ENCODE data around the gene KRTAP6-2.

Gene KRTAP6-2, protein sequence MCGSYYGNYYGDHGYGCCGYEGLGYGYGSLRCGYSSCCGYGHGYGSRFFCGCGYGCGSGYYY

DNA sequence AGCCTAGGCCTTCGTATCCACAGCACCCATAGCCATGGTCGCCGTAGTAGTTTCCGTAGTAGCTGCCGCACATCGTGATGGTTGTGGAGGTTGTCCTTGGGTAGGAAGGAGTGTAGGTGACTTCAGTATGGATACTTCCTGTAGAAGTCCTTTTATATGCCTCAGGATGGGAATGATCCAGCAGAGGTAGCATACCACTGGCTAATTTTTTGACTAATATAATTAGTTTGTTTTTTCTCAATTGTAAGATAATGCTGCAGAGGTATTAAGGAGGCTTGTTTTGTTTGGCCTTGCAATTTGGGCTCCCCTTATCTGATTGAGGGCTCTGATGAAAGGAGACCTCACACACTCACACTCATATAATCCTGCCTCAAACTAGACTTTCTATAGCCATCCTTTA, at the start of gene KRTAP6-2:
KRTAP6-2 (minus strand) TSS at position 101 of the 400 bp plus-strand sequence; CDS start at position 73, 28 bp downstream.
- TF ChIP-seq, protein P1, sequence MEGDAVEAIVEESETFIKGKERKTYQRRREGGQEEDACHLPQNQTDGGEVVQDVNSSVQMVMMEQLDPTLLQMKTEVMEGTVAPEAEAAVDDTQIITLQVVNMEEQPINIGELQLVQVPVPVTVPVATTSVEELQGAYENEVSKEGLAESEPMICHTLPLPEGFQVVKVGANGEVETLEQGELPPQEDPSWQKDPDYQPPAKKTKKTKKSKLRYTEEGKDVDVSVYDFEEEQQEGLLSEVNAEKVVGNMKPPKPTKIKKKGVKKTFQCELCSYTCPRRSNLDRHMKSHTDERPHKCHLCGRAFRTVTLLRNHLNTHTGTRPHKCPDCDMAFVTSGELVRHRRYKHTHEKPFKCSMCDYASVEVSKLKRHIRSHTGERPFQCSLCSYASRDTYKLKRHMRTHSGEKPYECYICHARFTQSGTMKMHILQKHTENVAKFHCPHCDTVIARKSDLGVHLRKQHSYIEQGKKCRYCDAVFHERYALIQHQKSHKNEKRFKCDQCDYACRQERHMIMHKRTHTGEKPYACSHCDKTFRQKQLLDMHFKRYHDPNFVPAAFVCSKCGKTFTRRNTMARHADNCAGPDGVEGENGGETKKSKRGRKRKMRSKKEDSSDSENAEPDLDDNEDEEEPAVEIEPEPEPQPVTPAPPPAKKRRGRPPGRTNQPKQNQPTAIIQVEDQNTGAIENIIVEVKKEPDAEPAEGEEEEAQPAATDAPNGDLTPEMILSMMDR (IDR thresholded peaks at IDR 0.05; ENCODE audit: low read depth, low read length): no peak
- DNase-seq (ENCODE audit: extremely low read depth, low read depth): no peak

DNA sequence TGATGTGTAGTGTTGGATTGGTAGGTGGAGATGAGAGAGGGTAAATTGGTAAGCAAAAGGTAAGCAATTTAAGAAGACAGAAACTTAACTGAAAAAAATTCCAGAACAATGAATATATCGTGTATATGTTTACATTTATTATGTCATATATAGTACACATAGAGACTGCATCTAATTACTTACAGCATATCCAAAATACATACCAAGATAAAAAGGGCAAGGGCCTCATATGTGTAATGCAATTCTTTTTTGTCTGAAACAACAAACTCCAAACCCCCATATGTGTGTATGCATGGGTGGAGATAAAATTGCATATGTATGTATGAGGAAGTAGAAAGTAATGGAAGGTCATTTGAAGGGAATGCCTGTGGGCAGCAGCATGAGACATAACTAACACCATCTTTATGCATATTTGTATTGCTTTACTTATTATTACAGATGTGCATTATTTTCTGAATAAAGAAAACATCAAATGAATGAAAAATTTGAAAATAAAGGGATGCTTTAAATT, 48.3 kb upstream of the KRTAP6-2 start:
- TF ChIP-seq, protein P1 (IDR thresholded peaks at IDR 0.05; ENCODE audit: low read depth, low read length): no peak
- no peak for DNase-seq (ENCODE audit: extremely low read depth, low read depth)

DNA sequence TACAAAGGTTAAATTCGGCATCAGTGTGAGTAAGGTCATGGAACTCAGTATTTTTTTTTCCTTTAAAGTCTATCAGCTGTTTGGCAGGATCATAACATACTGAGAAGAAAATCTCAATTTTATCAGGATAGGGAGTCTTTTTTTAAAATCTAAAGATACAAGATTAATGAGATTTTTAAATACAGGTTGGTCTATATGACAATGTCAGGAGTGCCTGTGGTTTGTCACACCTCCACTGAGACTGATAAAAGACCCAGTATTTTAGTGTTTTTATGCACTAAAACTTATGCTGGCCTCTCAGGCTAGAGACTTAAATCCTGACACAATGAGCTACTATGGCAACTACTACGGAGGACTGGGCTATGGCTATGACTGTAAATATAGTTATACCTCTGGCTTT, 43.9 kb upstream of the KRTAP6-2 start, which contains the start of gene KRTAP20-3:
KRTAP20-3 (plus strand) TSS at position 301 of the 400 bp plus-strand sequence.
- TF ChIP-seq, protein P1 (IDR thresholded peaks at IDR 0.05; ENCODE audit: low read depth, low read length): no peak
- DNase-seq (ENCODE audit: extremely low read depth, low read depth): no peak

DNA sequence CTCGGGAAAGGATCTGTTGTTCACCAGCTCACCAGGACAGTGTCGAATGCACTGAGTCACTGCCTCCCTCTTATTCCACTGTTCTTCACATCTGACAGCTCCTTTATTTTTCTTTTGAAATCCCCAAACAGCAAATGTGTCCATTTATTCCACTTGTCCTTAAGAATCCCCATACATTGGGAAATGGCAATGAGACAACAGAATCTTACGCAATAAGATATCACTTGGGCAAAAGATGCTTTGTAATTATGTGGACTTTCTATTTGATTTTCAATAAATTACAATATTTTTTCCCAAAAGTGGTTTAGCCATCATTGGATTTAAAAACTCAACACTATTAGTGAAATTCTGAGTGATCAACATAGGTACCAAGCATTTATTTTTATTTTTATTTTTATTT, 40.0 kb upstream of the KRTAP6-2 start:
- no peak for DNase-seq (ENCODE audit: extremely low read depth, low read depth)
- TF ChIP-seq, protein P1 (IDR thresholded peaks at IDR 0.05; ENCODE audit: low read depth, low read length): no peak

DNA sequence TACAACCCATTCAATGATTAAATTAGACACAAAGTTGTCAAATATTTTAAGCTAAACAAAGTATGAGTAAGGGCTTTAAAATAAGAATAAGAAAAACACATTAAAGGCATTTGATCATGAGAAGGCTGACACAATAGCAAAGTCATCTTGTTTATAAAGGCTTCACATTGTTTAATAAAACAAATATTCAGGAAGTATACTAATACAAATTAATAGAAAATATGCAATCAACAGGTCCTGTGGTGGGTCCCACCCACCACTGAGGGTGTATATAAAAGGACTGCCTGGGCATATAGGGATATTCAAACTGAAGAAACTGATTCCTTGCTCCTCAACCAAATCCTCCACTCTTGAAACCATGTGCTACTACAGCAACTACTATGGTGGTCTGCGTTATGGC, 36.2 kb upstream of the KRTAP6-2 start, which contains the start of gene KRTAP20-2:
KRTAP20-2 (plus strand) TSS at position 301 of the 400 bp plus-strand sequence; CDS start at position 359, 58 bp downstream.
- TF ChIP-seq, protein P1 (IDR thresholded peaks at IDR 0.05; ENCODE audit: low read depth, low read length): no peak
- no peak for DNase-seq (ENCODE audit: extremely low read depth, low read depth)

DNA sequence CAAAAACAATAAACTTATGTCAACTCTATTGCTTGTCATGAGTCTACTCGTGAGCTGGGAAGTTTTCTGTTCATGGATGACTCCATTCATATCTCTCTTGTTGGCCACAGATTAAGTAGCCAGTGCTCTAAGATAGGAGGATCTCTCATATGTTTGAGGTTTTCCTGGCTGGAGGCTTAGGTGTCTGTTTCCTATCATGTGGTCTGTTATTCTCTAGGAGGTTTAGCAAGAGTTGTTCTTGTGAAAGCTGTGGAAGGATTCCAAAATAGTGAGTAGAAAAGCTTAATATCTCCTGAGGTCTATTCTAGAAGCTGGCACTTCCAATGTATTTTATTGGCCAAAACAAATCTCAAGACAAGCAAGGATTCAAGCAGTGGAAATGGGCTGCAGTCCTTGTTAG, 30.5 kb upstream of the KRTAP6-2 start:
- no peak for DNase-seq (ENCODE audit: extremely low read depth, low read depth)
- TF ChIP-seq, protein P1 (IDR thresholded peaks at IDR 0.05; ENCODE audit: low read depth, low read length): no peak

DNA sequence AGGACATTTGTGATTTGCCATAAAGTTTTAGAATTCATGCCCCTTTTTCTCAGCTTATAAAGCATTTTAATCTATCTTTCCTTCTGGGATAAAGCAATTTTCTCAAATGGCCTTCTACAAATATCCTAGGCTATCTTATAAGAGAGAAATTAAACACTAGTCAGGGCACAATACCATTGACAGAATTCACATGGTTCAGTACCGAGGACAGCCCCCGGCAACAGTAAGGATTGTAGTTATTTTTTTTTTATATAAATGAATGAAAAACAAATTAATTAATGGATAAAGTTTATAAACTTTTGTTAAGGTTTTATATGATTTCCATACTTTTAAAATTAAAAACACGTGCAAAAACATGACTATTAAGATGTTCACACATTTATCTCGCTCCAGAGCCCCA, 29.4 kb upstream of the KRTAP6-2 start:
- no peak for DNase-seq (ENCODE audit: extremely low read depth, low read depth)

More for the DNA sequence above, 29.4 kb upstream of the KRTAP6-2 start:
- TF ChIP-seq, protein P1 (IDR thresholded peaks at IDR 0.05; ENCODE audit: low read depth, low read length): no peak
